ENCODE results near the gene ZCCHC9.

ZCCHC9 gene

DNA sequence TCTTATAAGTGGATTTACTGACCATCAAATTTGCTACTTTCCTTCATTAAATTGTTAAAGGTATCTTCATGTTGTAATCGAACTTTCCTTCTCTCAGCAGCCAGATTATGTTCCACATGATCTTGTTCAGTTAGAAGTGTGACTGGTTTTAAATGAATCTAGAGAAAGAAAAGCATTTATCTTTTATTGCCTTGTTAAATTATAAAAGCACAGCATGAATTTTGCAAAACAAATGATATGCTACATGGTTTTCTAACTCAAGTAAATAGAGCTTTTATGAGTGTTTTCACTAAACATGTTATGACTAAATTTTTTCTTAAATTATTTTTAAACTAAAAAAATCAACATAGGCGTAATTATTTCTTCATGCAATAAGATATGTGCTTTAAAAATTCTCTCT, 58.5 kb downstream of the ZCCHC9 start:
- DNase-seq = no peak

DNA sequence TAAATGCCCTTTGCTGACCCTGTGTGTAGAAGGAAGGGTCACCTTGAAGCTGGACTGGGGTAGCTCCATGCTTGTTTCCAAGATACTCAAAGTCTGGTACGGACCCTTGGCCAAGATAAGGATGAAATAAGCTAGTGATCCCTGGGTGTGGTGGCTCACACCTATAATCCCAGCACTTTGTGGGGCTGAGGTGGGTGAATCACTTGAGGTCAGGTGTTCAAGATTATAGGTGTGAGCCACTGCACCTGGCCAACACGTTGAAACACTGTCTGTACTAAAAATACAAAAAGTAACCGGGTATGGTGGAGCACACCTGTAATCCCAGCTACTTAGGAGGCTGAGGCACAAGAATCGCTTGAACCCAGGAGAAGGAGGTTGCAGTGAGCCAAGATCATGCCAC, 59.3 kb downstream of the ZCCHC9 start:
- no peak for DNase-seq

DNA sequence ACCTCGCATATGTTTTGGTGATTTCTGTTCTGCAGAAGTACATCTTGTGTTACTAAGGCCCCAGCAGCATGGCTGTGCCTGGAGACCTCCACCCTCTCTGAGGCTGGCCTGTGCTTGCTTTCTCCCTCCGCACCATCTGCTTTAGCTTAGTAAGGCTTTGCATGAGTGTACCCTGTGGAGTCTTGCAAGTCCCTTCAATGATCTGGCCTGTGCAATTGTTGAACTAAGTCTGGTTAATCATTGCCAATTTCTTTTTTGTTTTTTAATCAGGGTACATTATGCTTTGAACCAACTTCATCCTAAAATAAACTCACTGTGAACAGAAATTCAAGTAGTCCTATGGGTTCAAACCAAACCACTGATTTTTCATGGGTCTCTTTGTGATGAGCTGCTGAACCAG, 60.2 kb downstream of the ZCCHC9 start:
- no peak for DNase-seq
